ENCODE data around the gene TAS2R13.

Gene TAS2R13

DNA sequence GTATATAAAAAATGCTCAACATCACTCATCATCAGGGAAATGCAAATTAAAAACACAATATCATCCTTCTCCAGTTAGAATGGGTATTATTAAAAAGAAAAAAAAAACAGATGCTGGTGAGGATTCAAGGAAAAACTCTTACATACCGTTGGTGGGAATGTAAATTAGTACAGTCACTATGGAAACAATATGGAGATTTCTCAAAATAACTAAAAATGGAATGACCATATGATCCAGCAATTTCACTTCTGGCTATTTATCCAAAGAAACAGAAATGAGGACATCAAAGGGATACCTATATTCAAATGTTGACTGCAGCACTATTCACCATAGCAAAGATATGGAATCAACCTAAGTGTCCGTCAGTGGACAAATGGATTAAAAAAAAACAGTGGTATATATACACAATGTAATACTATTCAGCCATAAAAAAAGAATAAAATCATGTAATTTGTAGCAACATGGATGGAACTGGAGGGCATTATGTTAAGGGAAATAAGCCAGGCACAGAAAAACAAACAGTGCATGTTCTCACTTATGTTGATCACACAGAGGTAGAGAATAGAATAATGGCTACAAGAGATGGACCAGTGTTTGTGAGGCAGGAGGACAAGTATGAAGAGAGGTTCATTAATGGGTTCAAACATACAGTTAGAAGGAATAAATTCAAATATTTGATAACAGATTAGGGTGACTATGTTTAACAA is 45.7 kb downstream of the TAS2R13 start:
- DNase-seq = no peak

- no peak for DNase-seq
These were observed 48.0 kb downstream of the TAS2R13 start for GRCh38 chr12:10861366-10861765.

All from stimulated activated CD4-positive, alpha-beta T cell treated with anti-CD3 and anti-CD28 coated beads, Interleukin-12 subunit alpha, Interleukin-12 subunit beta, amount 100 ng/mL, for 4 hours (primary cell).